OCI-LY7 (cell line): ENCODE measurements around the gene PLCXD3.

ENCODE experiments used
- CTCF ChIP-seq: fragments of 200-600 bp; sonication (generic); conservative IDR thresholded peaks from 2 replicates; pipeline ENCODE4 v1.5.1; 2014; ENCODE audit warnings: mild to moderate bottlenecking, antibody characterized with exemption, low read length, moderate library complexity, mixed read lengths
- EZH2phosphoT487 ChIP-seq: fragments of 200-600 bp; sonication (generic); IDR thresholded peaks from 2 replicates; pipeline ENCODE4 v1.6.1; 2018; ENCODE audit warnings: low read depth, borderline replicate concordance, mild to moderate bottlenecking, mixed run types, antibody characterized with exemption, low read length, moderate library complexity, mixed read lengths

GRCh38 chr5:41508186-41508585 lies 2.2 kb downstream of the PLCXD3 start:
- no peak for TF ChIP-seq CTCF
- no peak for TF ChIP-seq EZH2phosphoT487
